HCT116 (cell line): ENCODE data around the gene VEGFD. TPM values are rescaled to one million over a fixed set of nuclear protein-coding genes. Genes with fewer than 3 reads are reported as not detected.

ENCODE experiments used
- ATAC-seq: fragments of 200-7000 bp; cut with Tn5 transposase; 2 replicates; pipeline ENCODE4 v1.9.1; 2020; ENCODE audit warnings: mild to moderate bottlenecking, moderate library complexity
- BruUV-seq: library from RNA; stranded (reverse); fragments of 400-500 nt; replicated peaks from 2 replicates; lab custom pipeline; 2021; lab: Mats Ljungman, UMichigan
- CTCF ChIA-PET: fragments of 300-600 bp; sonication (Branson Sonifier 250); formaldehyde crosslinking; loops from one replicate; lab custom pipeline; 2021; ENCODE audit warnings: antibody characterized with exemption; lab: Charles Lee
- POLR2A ChIA-PET: fragments of 300-600, 350-600 bp; sonication (Branson Sonifier 250); formaldehyde crosslinking; loops from one replicate; lab custom pipeline; 2021; ENCODE audit warnings: antibody characterized with exemption; lab: Charles Lee
- RAD21 ChIA-PET, 2 experiments: fragments of 300-600 bp; sonication (Branson Sonifier 250); formaldehyde crosslinking; loops; one replicate each; lab custom pipeline; 2023; ENCODE audit warnings: low total read pairs in 2 of 2; ENCODE audit not compliant: uncharacterized antibody in 2 of 2, unreplicated experiment in 2 of 2, low non-redundant PET in 1 of 2; lab: Charles Lee
- DNase-seq: peaks from one replicate; pipeline ENCODE4 v3.0.0-alpha.2; 2010; ENCODE audit warnings: low read depth, low spot score
- H2AFZ ChIP-seq: fragments of 200-600 bp; shearing (Covaris generic), sonication (generic); 2 replicates; pipeline ENCODE4 v1.6.1; 2017; ENCODE audit warnings: low read depth, mixed run types, mixed read lengths, antibody characterized with exemption, low read length; ENCODE audit not compliant: poor library complexity, severe bottlenecking
- H3K27ac ChIP-seq: 2 replicates; pipeline ENCODE4 v1.5.1; 2012; ENCODE audit warnings: low read depth, low read length
- H3K27me3 ChIP-seq: fragments of 200-600 bp; sonication (generic); 2 replicates; pipeline ENCODE4 v1.6.1; 2016; ENCODE audit warnings: mixed run types, low read length, mixed read lengths; ENCODE audit not compliant: insufficient read depth
- H3K36me3 ChIP-seq, 2 experiments: fragments of 200-500 bp in 1 of 2; fragments of 200-600 bp in 1 of 2; sonication (Bioruptor generic) in 1 of 2; sonication (generic) in 1 of 2; 2 replicates each; pipeline versions ENCODE4 v1.5.1 to v1.6.1; 2014 to 2016; ENCODE audit warnings: low read length in 2 of 2, inconsistent platforms in 1 of 2, mixed read lengths in 1 of 2, mixed run types in 1 of 2; ENCODE audit not compliant: insufficient read depth in 2 of 2, control insufficient read depth in 1 of 2
- H3K4me1 ChIP-seq, 2 experiments: fragments of 200-600 bp in 1 of 2; sonication (generic) in 1 of 2; 2 replicates each; pipeline versions ENCODE4 v1.5.1 to v1.6.1; 2012 to 2017; ENCODE audit warnings: low read length in 2 of 2, inconsistent platforms in 1 of 2, mild to moderate bottlenecking in 1 of 2, mixed read lengths in 1 of 2, mixed run types in 1 of 2, moderate library complexity in 1 of 2; ENCODE audit not compliant: insufficient read depth in 2 of 2, control insufficient read depth in 1 of 2
- H3K4me2 ChIP-seq: fragments of 200-600 bp; sonication (generic); 2 replicates; pipeline ENCODE4 v1.6.1; 2017; ENCODE audit warnings: mixed run types, low read length, mixed read lengths
- H3K4me3 ChIP-seq, 2 experiments: fragments of 200-600 bp in 1 of 2; sonication (generic) in 1 of 2; replicated peaks in 1 of 2; 2 replicates each; pipeline ENCODE4 v1.5.1; 2011 to 2016; ENCODE audit warnings: low read length in 2 of 2, control low read depth in 1 of 2, low read depth in 1 of 2, mild to moderate bottlenecking in 1 of 2, mixed read lengths in 1 of 2, mixed run types in 1 of 2
- H3K79me2 ChIP-seq: fragments of 200-600 bp; sonication (generic); 2 replicates; pipeline ENCODE4 v1.6.1; 2017; ENCODE audit warnings: mild to moderate bottlenecking, mixed run types, low read length, moderate library complexity, mixed read lengths; ENCODE audit not compliant: insufficient read depth
- H3K9ac ChIP-seq: fragments of 200-600 bp; sonication (generic); 2 replicates; pipeline ENCODE4 v1.6.1; 2016; ENCODE audit warnings: low read length, mixed read lengths
- H3K9me2 ChIP-seq: fragments of 200-600 bp; sonication (generic), shearing (Covaris generic); 2 replicates; pipeline ENCODE4 v1.6.1; 2017; ENCODE audit warnings: mixed run types, mild to moderate bottlenecking, moderate library complexity; ENCODE audit not compliant: insufficient read depth
- H3K9me3 ChIP-seq, 2 experiments: fragments of 200-500 bp in 1 of 2; fragments of 200-600 bp in 1 of 2; sonication (Bioruptor generic) in 1 of 2; sonication (generic) in 1 of 2; 2 replicates each; pipeline ENCODE4 v1.6.1; 2014 to 2017; ENCODE audit warnings: low read length in 2 of 2, mixed read lengths in 2 of 2, inconsistent platforms in 1 of 2, low read depth in 1 of 2, mild to moderate bottlenecking in 1 of 2, mixed run types in 1 of 2, moderate library complexity in 1 of 2; ENCODE audit not compliant: control insufficient read depth in 1 of 2, insufficient read depth in 1 of 2
- H4K20me1 ChIP-seq: fragments of 200-600 bp; sonication (generic), shearing (Covaris generic); 2 replicates; pipeline ENCODE4 v1.6.1; 2017; ENCODE audit warnings: mixed run types, mild to moderate bottlenecking, moderate library complexity; ENCODE audit not compliant: insufficient read depth
- CBX3 ChIP-seq: IDR thresholded peaks from 2 replicates; pipeline ENCODE4 v1.6.1; 2012; ENCODE audit warnings: low read depth
- EGR1 ChIP-seq: IDR thresholded peaks from 2 replicates; pipeline ENCODE4 v1.6.1; 2012; ENCODE audit warnings: low read depth
- FOSL1 ChIP-seq: IDR thresholded peaks from 2 replicates; pipeline ENCODE4 v1.6.1; 2012; ENCODE audit warnings: low read depth
- POLR2AphosphoS5 ChIP-seq: IDR thresholded peaks from 2 replicates; pipeline ENCODE4 v1.6.1; 2011; ENCODE audit warnings: mild to moderate bottlenecking, low read depth, low read length, moderate library complexity
- RAD21 ChIP-seq: IDR thresholded peaks from 2 replicates; pipeline ENCODE4 v1.6.1; 2012; ENCODE audit warnings: low read depth, mild to moderate bottlenecking
- SIN3A ChIP-seq: IDR thresholded peaks from 2 replicates; pipeline ENCODE4 v1.6.1; 2012; ENCODE audit warnings: low read depth
- SP1 ChIP-seq: IDR thresholded peaks from 2 replicates; pipeline ENCODE4 v1.6.1; 2012; ENCODE audit warnings: low read depth
- YY1 ChIP-seq: IDR thresholded peaks from 2 replicates; pipeline ENCODE4 v1.6.1; 2011; ENCODE audit warnings: low read length, low read depth, moderate library complexity, mild to moderate bottlenecking; ENCODE audit not compliant: insufficient replicate concordance; ENCODE audit errors: extremely low read depth
- ZFX ChIP-seq: fragments of 450-650 bp; IDR thresholded peaks from 2 replicates; pipeline ENCODE4 v1.6.1; 2017
- ZNF274 ChIP-seq: fragments of 200-500 bp; sonication (Bioruptor generic); IDR thresholded peaks from 2 replicates; pipeline ENCODE4 v1.6.1; 2014; ENCODE audit warnings: mild to moderate bottlenecking, low read depth, low read length, inconsistent platforms
- intact Hi-C: fragments of 100-400 bp; cut with micrococcal nuclease; formaldehyde crosslinking; loops from 2 replicates; pipeline ENCODE4 v1.10.0; 2022
- total RNA-seq: library from RNA; stranded (reverse); gene quantifications from one replicate; pipeline ENCODE4 v1.2.1, GENCODE V29; 2021; ENCODE audit not compliant: unreplicated experiment
- TF ChIP-seq, protein P1 (sequence below): IDR thresholded peaks from 2 replicates; pipeline ENCODE4 v1.6.1; 2011; ENCODE audit warnings: mild to moderate bottlenecking, low read length, moderate library complexity; ENCODE audit not compliant: insufficient replicate concordance; ENCODE audit errors: extremely low read depth
- TF ChIP-seq, protein P2 (sequence below), 3 experiments: fragments of 200-600 bp in 1 of 3; sonication (generic) in 1 of 3; IDR thresholded peaks in 2 of 3; conservative IDR thresholded peaks in 1 of 3; 2 replicates each; pipeline ENCODE4 v1.5.1; 2012 to 2017; ENCODE audit warnings: low read depth in 2 of 3, low read length in 2 of 3, antibody characterized with exemption in 1 of 3, borderline replicate concordance in 1 of 3, control low read depth in 1 of 3, mild to moderate bottlenecking in 1 of 3, mixed read lengths in 1 of 3, mixed run types in 1 of 3, moderate library complexity in 1 of 3; ENCODE audit not compliant: insufficient read depth in 1 of 3
- TF ChIP-seq, protein P3 (sequence below): IDR thresholded peaks from 2 replicates; pipeline ENCODE4 v1.6.1; 2012; ENCODE audit warnings: low read depth

The VEGFD gene
- total RNA-seq, 1 experiment from 2014 or later: 0.37 TPM

DNA sequence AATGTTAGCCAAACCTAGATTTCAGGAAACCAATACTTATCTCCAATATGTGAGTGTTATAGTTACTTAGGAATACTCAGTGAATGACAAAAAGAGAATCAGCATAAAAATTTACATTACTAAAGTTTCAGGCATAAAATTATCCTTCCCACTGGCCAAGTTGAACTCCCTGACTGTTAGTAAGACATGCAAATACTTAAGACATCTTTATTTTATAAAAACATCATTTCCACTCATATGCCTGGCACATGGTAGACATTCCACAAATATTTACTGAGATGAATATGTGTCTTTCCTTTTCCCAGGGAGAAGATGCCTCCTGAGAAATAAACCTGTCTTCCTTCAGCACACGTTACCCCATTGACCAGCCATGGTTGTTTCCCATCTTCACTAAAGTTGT is 7.3 kb downstream of the VEGFD start:
- H3K9me3 ChIP-seq: no peaks in the 10 kb centered on the region
- ATAC-seq (no peak), DNase-seq (no peak)
- H3K9ac ChIP-seq: no peak overlapping the region
- no peaks in the 10 kb centered on the region for H3K4me1 ChIP-seq
- H3K79me2 ChIP-seq: no peaks in the 10 kb centered on the region
- BruUV-seq: no TSS peak
- ChIA-PET CTCF (no interaction called here), RAD21 (no interaction called here)
- H3K4me2 ChIP-seq: no peak overlapping the region
- H3K36me3 ChIP-seq: no peaks in the 10 kb centered on the region
- H3K9me2 ChIP-seq: no peaks in the 10 kb centered on the region
- intact Hi-C loops: no loop called here
- no peaks in the 10 kb centered on the region for H4K20me1 ChIP-seq
- no peak overlapping the region for H3K27ac ChIP-seq
- H3K4me3 ChIP-seq: no peak overlapping the region
- no peak for TF ChIP-seq CBX3
- TF ChIP-seq, all 23 proteins: peak for 0
- POLR2A ChIA-PET: no interaction called here
- Histone ChIP-seq H2AFZ (no peak overlapping the region), H3K27me3 (no peaks in the 10 kb centered on the region)

DNA sequence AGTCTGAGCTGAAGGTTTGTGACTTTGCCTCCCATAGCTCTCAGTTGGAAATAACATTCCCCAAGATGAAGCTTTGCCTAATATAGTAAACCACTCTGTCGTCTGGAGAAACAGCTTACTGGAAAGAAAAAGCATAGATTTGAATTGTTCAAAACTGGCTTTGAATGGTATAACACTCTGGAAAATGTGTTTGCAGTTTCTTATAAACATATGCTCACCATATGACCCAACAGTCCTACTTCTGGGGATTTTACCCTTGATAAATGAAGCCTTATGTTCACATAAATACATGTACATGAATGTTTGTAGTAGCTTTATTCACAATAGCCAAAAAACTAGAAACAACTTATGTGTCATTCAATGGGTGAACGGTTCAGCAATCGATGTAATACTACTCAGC is 10.2 kb downstream of the VEGFD start:
- Histone ChIP-seq H3K9me3 (no peaks in the 10 kb centered on the region), H3K27me3 (no peaks in the 10 kb centered on the region), H3K9me2 (no peaks in the 10 kb centered on the region), H3K27ac (no peak overlapping the region), H2AFZ (no peak overlapping the region), H3K79me2 (no peaks in the 10 kb centered on the region), H3K4me3 (no peak overlapping the region), H3K4me1 (no peaks in the 10 kb centered on the region), H3K36me3 (no peaks in the 10 kb centered on the region), H3K9ac (no peak overlapping the region), H3K4me2 (no peak overlapping the region), H4K20me1 (no peaks in the 10 kb centered on the region)
- ChIA-PET POLR2A (no interaction called here), CTCF (no interaction called here), RAD21 (no interaction called here)
- no TSS peak for BruUV-seq
- no peak for DNase-seq
- TF ChIP-seq EGR1: no peak
- TF ChIP-seq, protein P1, sequence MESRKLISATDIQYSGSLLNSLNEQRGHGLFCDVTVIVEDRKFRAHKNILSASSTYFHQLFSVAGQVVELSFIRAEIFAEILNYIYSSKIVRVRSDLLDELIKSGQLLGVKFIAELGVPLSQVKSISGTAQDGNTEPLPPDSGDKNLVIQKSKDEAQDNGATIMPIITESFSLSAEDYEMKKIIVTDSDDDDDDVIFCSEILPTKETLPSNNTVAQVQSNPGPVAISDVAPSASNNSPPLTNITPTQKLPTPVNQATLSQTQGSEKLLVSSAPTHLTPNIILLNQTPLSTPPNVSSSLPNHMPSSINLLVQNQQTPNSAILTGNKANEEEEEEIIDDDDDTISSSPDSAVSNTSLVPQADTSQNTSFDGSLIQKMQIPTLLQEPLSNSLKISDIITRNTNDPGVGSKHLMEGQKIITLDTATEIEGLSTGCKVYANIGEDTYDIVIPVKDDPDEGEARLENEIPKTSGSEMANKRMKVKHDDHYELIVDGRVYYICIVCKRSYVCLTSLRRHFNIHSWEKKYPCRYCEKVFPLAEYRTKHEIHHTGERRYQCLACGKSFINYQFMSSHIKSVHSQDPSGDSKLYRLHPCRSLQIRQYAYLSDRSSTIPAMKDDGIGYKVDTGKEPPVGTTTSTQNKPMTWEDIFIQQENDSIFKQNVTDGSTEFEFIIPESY: no peak
- TF ChIP-seq, protein P2, sequence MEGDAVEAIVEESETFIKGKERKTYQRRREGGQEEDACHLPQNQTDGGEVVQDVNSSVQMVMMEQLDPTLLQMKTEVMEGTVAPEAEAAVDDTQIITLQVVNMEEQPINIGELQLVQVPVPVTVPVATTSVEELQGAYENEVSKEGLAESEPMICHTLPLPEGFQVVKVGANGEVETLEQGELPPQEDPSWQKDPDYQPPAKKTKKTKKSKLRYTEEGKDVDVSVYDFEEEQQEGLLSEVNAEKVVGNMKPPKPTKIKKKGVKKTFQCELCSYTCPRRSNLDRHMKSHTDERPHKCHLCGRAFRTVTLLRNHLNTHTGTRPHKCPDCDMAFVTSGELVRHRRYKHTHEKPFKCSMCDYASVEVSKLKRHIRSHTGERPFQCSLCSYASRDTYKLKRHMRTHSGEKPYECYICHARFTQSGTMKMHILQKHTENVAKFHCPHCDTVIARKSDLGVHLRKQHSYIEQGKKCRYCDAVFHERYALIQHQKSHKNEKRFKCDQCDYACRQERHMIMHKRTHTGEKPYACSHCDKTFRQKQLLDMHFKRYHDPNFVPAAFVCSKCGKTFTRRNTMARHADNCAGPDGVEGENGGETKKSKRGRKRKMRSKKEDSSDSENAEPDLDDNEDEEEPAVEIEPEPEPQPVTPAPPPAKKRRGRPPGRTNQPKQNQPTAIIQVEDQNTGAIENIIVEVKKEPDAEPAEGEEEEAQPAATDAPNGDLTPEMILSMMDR (IDR thresholded peaks at IDR 0.05 in 2 of 3, conservative IDR thresholded peaks at IDR 0.05 in 1 of 3; ENCODE audit: borderline replicate concordance in 1 of 3, insufficient read depth in 1 of 3, low read depth in 2 of 3, low read length in 2 of 3): no peak
- no peak for TF ChIP-seq SP1
- TF ChIP-seq CBX3: no peak
- no peak for TF ChIP-seq ZNF274
- TF ChIP-seq, protein P3, sequence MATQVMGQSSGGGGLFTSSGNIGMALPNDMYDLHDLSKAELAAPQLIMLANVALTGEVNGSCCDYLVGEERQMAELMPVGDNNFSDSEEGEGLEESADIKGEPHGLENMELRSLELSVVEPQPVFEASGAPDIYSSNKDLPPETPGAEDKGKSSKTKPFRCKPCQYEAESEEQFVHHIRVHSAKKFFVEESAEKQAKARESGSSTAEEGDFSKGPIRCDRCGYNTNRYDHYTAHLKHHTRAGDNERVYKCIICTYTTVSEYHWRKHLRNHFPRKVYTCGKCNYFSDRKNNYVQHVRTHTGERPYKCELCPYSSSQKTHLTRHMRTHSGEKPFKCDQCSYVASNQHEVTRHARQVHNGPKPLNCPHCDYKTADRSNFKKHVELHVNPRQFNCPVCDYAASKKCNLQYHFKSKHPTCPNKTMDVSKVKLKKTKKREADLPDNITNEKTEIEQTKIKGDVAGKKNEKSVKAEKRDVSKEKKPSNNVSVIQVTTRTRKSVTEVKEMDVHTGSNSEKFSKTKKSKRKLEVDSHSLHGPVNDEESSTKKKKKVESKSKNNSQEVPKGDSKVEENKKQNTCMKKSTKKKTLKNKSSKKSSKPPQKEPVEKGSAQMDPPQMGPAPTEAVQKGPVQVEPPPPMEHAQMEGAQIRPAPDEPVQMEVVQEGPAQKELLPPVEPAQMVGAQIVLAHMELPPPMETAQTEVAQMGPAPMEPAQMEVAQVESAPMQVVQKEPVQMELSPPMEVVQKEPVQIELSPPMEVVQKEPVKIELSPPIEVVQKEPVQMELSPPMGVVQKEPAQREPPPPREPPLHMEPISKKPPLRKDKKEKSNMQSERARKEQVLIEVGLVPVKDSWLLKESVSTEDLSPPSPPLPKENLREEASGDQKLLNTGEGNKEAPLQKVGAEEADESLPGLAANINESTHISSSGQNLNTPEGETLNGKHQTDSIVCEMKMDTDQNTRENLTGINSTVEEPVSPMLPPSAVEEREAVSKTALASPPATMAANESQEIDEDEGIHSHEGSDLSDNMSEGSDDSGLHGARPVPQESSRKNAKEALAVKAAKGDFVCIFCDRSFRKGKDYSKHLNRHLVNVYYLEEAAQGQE: no peak
- TF ChIP-seq FOSL1: no peak
- no peak for TF ChIP-seq SIN3A
- TF ChIP-seq ZFX: no peak
- no peak for TF ChIP-seq YY1
- TF ChIP-seq RAD21: no peak
- TF ChIP-seq POLR2AphosphoS5: no peak
- intact Hi-C loops: no loop called here
- no peak for ATAC-seq
